Transverse colon (tissue), 4 donors: Measurements from ENCODE around the gene TBC1D16. TPM values are rescaled to one million over a fixed set of nuclear protein-coding genes. Genes with fewer than 3 reads are reported as not detected.

Experiments
- DNase-seq: peaks from one replicate; pipeline ENCODE4 v3.0.0-alpha.2; 2019
- H3K27ac ChIP-seq, 4 donors: fragments of 200-600 bp; sonication (generic); 2 replicates each; pipeline ENCODE4 v1.5.1; 2016 to 2018; ENCODE audit warnings: inconsistent platforms in 4 of 4
- H3K27me3 ChIP-seq: fragments of 200-600 bp; sonication (generic); 2 replicates; pipeline ENCODE4 v1.5.1; 2017; ENCODE audit warnings: inconsistent platforms
- H3K36me3 ChIP-seq, 4 donors: fragments of 200-600 bp; sonication (generic); 2 replicates each; pipeline ENCODE4 v1.5.1; 2017 to 2019; ENCODE audit warnings: inconsistent platforms in 4 of 4
- H3K4me1 ChIP-seq, 4 donors: fragments of 200-600 bp; sonication (generic); 2 replicates each; pipeline ENCODE4 v1.5.1; 2017 to 2020; ENCODE audit warnings: inconsistent platforms in 4 of 4
- H3K4me3 ChIP-seq, 4 donors: fragments of 200-600 bp; sonication (generic); 1 replicate in 1 of 4; 2 replicates in 3 of 4; pipeline versions ENCODE4 v1.5.1 to v1.6.1; 2017 to 2019; ENCODE audit warnings: inconsistent platforms in 4 of 4
- H3K9me3 ChIP-seq, 2 donors: fragments of 200-600 bp; sonication (generic); 2 replicates each; pipeline ENCODE4 v1.5.1; 2017 to 2019; ENCODE audit warnings: inconsistent platforms in 2 of 2
- EP300 ChIP-seq: sonication (generic); formaldehyde crosslinking; IDR thresholded peaks from one replicate; pipeline ENCODE4 v1.6.1; 2017; ENCODE audit warnings: antibody characterized with exemption, low read depth
- POLR2A ChIP-seq: fragments of 450-650 bp; IDR thresholded peaks from one replicate; pipeline ENCODE4 v1.6.1; 2016; ENCODE audit warnings: antibody characterized with exemption, mild to moderate bottlenecking, moderate library complexity
- POLR2AphosphoS5 ChIP-seq, 3 donors: sonication (generic); formaldehyde crosslinking; IDR thresholded peaks; one replicate each; pipeline ENCODE4 v1.6.1; 2016; ENCODE audit warnings: antibody characterized with exemption in 3 of 3
- WGBS, 2 donors: methylation state at CpG; one replicate each; pipeline ENCODE4 v1.1.5; 2018; ENCODE audit warnings: low coverage in 1 of 2; 5-methylcytosine and 5-hydroxymethylcytosine counted together
- in situ Hi-C, 4 donors: fragments of 200-750 bp; cut with MboI; loops; one replicate each; pipeline versions ENCODE4 v1.15.0 to v1.15.1; 2017; ENCODE audit warnings: low sequenced_read_pairs in 3 of 4, low pct_ligation_motif_present in 1 of 4, low pct_unique_long_range_greater_than_20kb in 1 of 4
- intact Hi-C: fragments of 100-400 bp; cut with DNase I; formaldehyde crosslinking; loops from one replicate; pipeline ENCODE4 v1.15.1; 2023; ENCODE audit warnings: low total_unique reads
- total RNA-seq, 4 donors: library from RNA; depleted of rRNA; stranded (reverse); fragments of >200 nt; gene quantifications; one replicate each; pipeline ENCODE4 v1.1.0, GENCODE V29; 2016
- TF ChIP-seq, protein P1 (sequence below), 5 experiments: fragments of 200-600 bp in 3 of 5; fragments of 450-650 bp in 2 of 5; sonication (generic) in 3 of 5; IDR thresholded peaks; 1 replicate in 2 of 5; 2 replicates in 3 of 5; pipeline ENCODE4 v1.5.1; 2016 to 2017; ENCODE audit warnings: antibody characterized with exemption in 5 of 5, inconsistent platforms in 3 of 5, mild to moderate bottlenecking in 2 of 5, moderate library complexity in 1 of 5

The TBC1D16 gene
- total RNA-seq, 4 donors from 2014 or later, result 12.3 to 22.4 (median 18.1) TPM

DNA sequence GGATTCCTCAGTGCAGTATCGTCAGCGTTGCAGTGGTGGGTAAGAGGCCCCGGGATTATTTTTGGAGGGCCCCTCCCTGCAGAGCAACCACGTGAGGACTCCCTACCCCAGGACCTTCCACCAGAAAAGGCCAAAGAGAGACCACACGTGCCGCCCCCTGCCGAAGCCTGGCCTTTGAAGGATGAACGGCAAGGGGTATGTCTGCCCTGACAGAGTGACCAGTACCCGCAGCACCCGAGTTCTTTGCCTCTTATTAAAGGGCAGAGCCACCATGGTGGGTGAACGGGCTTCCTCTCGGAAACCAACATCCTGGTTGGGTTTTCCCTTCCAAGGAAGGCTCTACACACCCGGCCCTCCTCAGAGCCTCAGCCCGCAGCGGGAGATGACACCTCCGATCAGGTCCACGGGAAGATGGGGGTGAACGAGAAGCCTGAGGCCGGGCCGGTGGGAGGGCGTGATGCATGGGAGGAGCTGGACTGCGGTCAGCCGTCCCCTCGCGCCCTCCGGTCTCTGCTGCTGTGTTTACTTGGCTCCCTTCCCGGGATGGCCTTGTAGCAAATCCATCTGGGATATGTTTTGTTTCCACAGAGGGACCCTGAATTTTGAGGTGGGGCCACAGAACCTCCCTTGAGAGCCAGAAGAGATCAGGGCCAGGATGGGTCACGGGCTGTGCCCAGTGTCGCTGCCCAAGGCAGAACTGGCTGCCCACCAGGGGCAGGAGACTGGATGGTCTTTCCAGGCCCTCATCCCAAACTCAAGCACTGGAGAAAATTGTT is 49.1 kb downstream of the TBC1D16 start:
- WGBS, 2 donors, result 81% methylated on average over 27 of the region's 29 CpGs; no CpG with 5 or more reads in 1 of the 2 donors
- intact Hi-C loops, result loop anchor here (5.0 kb wide), 1 partner anchor 199 kb away; no protein-coding TSS in a partner anchor
- no peak for DNase-seq
- Histone ChIP-seq H3K4me3 (no peak overlapping the region), H3K9me3 (no peaks in the 10 kb centered on the region), H3K36me3 (no peaks in the 10 kb centered on the region), H3K27ac (peak overlapping the region in 2 of 4 donors; percentile 58 to 72), H3K27me3 (no peaks in the 10 kb centered on the region), H3K4me1 (peaks cover 12 to 50% (median 45%) of the 10 kb centered on the region in 4 donors)
- TF ChIP-seq POLR2A (no peak), POLR2AphosphoS5 (IDR thresholded peaks at IDR 0.05) (no peak), EP300 (no peak)
- TF ChIP-seq, protein P1, sequence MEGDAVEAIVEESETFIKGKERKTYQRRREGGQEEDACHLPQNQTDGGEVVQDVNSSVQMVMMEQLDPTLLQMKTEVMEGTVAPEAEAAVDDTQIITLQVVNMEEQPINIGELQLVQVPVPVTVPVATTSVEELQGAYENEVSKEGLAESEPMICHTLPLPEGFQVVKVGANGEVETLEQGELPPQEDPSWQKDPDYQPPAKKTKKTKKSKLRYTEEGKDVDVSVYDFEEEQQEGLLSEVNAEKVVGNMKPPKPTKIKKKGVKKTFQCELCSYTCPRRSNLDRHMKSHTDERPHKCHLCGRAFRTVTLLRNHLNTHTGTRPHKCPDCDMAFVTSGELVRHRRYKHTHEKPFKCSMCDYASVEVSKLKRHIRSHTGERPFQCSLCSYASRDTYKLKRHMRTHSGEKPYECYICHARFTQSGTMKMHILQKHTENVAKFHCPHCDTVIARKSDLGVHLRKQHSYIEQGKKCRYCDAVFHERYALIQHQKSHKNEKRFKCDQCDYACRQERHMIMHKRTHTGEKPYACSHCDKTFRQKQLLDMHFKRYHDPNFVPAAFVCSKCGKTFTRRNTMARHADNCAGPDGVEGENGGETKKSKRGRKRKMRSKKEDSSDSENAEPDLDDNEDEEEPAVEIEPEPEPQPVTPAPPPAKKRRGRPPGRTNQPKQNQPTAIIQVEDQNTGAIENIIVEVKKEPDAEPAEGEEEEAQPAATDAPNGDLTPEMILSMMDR (IDR thresholded peaks at IDR 0.05), result no peak
- in situ Hi-C loops, result loop anchor here in 2 of 4 donors (25.0 kb wide), 1 partner anchor 174 kb away; no protein-coding TSS in a partner anchor

DNA sequence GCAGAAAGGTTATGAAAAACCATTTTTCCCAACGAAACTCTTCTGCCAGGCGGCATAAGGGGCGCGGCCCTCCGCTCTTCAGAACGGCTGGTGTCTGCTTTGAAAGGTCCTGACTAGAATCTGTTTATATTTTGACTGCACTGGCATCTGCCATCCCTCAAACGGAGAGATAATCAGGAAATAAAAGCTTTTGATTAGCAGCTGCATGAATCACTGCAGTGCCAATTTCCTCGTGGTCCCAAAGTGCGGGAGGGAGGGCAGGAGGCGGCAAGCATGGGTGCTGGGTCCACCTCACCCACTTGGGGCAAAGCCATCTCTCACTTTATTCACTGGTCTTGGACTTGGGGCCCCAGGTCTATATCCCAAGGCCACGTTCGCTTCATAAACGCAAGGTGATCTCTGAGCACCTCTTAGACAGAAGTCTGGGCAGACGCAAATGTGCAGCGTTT is 49.7 kb downstream of the TBC1D16 start:
- in situ Hi-C loops, result loop anchor here in 2 of 4 donors (25.0 kb wide), 1 partner anchor 174 kb away; no protein-coding TSS in a partner anchor
- H3K4me1 ChIP-seq, result peaks cover 7 to 43% (median 40%) of the 10 kb centered on the region in 4 donors
- WGBS, 2 donors, result 72% methylated on average over 15 of the region's 15 CpGs; no CpG with 5 or more reads in 1 of the 2 donors

DNA sequence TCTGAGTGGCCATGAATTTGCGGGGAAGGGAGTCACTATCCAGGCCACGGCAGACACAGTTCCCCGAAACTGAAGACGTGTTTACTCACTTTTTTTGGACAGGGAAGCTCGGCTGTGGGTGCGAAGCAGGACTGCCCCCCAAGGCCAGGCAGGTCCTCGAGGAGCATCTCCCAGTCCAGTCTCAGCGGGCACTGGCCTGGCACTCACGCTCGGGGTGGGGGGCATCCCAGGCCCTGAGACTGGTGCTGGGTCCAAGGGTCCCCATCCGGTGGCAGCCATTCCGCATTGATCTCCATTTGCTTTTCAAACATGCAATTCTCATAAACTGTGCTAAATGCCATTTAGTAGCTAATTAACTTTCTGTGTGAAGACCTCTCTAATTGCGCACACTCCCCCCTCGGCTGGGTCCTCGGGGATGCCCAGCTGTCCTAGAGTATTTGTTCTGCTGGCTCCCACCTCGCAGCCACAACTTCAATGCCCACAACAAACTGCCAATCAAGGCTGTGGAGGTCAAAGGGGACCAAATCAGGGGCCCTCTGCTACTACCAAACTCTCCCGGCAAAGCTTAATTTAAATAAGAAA is 50.2 kb downstream of the TBC1D16 start:
- WGBS, 2 donors, result 84 to 90% methylated on average over 5 to 17 of the region's 17 CpGs
- Histone ChIP-seq H3K9me3 (no peaks in the 10 kb centered on the region), H3K4me1 (peaks cover 7 to 41% (median 37%) of the 10 kb centered on the region in 4 donors), H3K27me3 (no peaks in the 10 kb centered on the region), H3K27ac (no peak overlapping the region), H3K4me3 (no peak overlapping the region), H3K36me3 (no peaks in the 10 kb centered on the region)
- in situ Hi-C loops, result loop anchor here in 2 of 4 donors (25.0 kb wide), 1 partner anchor 173 kb away; no protein-coding TSS in a partner anchor
- TF ChIP-seq POLR2AphosphoS5 (IDR thresholded peaks at IDR 0.05) (no peak), EP300 (no peak), POLR2A (no peak)
- TF ChIP-seq, protein P1 (IDR thresholded peaks at IDR 0.05), result no peak
- DNase-seq, result no peak
- intact Hi-C loops, result loop anchor here (5.0 kb wide), 1 partner anchor 198 kb away; no protein-coding TSS in a partner anchor

More for the DNA sequence above, 49.7 kb downstream of the TBC1D16 start:
- Histone ChIP-seq H3K4me3 (no peak overlapping the region), H3K36me3 (no peaks in the 10 kb centered on the region), H3K27ac (no peak overlapping the region), H3K27me3 (no peaks in the 10 kb centered on the region), H3K9me3 (no peaks in the 10 kb centered on the region)
- TF ChIP-seq POLR2A, result no peak
- TF ChIP-seq, protein P1 (IDR thresholded peaks at IDR 0.05), result no peak
- TF ChIP-seq POLR2AphosphoS5 (IDR thresholded peaks at IDR 0.05), result no peak
- TF ChIP-seq EP300, result no peak
- intact Hi-C loops, result loop anchor here (5.0 kb wide), 1 partner anchor 199 kb away; no protein-coding TSS in a partner anchor
- DNase-seq, result no peak

DNA sequence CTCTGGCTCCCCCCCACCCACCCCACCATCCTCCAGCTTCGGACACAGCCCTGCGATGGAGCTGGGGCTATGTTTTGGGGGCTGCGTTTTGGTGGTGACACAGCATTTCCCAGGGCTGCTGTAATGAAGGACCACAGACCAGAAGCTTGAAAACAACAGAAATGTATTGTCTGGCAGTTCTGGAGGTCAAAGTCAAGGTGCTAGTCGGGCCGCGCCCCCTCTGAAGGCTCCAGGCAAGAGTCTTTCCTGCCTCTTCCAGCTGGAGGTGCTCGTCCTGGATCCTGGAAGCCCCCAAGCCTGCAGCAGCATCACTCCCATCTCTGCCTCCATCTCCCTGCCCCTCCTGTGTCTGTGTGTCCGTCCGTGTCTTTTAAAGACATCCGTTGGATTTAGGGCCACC is 50.8 kb downstream of the TBC1D16 start:
- TF ChIP-seq, protein P1 (IDR thresholded peaks at IDR 0.05), result no peak
- no peak for TF ChIP-seq POLR2A
- TF ChIP-seq POLR2AphosphoS5 (IDR thresholded peaks at IDR 0.05), result no peak
- TF ChIP-seq EP300, result no peak
- no peak for DNase-seq
- H3K4me1 ChIP-seq, result peaks cover 7 to 37% (median 31%) of the 10 kb centered on the region in 4 donors
- H3K9me3 ChIP-seq, result no peaks in the 10 kb centered on the region
- intact Hi-C loops (loop anchor here (5.0 kb wide), 1 partner anchor 198 kb away; no protein-coding TSS in a partner anchor), in situ Hi-C loops (loop anchor here in 2 of 4 donors (25.0 kb wide), 1 partner anchor 173 kb away; no protein-coding TSS in a partner anchor)
- no peaks in the 10 kb centered on the region for H3K36me3 ChIP-seq
- no peaks in the 10 kb centered on the region for H3K27me3 ChIP-seq
- no peak overlapping the region for H3K27ac ChIP-seq
- no peak overlapping the region for H3K4me3 ChIP-seq
- WGBS, 2 donors, result 66% methylated on average over 8 of the region's 10 CpGs; no CpG with 5 or more reads in 1 of the 2 donors
